Occipital lobe (tissue), 2 donors: ENCODE measurements around the gene PRRT4. TPM values are rescaled to one million over a fixed set of nuclear protein-coding genes. Genes with fewer than 3 reads are reported as not detected.

Experiments used
- small RNA-seq: library from RNA; depleted of rRNA; stranded (forward); fragments of <200 nt; gene quantifications from one replicate; pipeline ENCODE3, GENCODE V24; 2014
- total RNA-seq: library from RNA; depleted of rRNA; stranded (reverse); fragments of >200 nt; gene quantifications from one replicate; pipeline ENCODE4 v1.2.3, GENCODE V29; 2014

PRRT4 gene
- total RNA-seq, 1 donor from 2014 or later, result 2.7 TPM

Small RNA genes within 50 kb of the gene (small RNA-seq; reads per million reads assigned to genes)
- gene RNU7-27P, result not detected

Other genes with a start within 250 kb of the PRRT4 start
- gene LEP, start 120.4 kb downstream of the PRRT4 start, total RNA-seq, result not detected
- 12.5 TPM for gene RBM28, start 17.8 kb downstream of the PRRT4 start, total RNA-seq
- 27.0 TPM for gene IMPDH1, start 48.3 kb upstream of the PRRT4 start, total RNA-seq
- 27.5 TPM for gene HILPDA, start 94.2 kb upstream of the PRRT4 start, total RNA-seq
- 33.1 TPM for gene METTL2B, start 115.1 kb upstream of the PRRT4 start, total RNA-seq